GM18951 (cell line): ENCODE results near the gene POFUT2.
"Not testable (repeated sequence)": the region's sequence is repeated elsewhere in the genome, so short reads cannot be mapped to it uniquely, and the experiment has no call there.

Source experiments
- POLR2A ChIP-seq: IDR thresholded peaks from 4 replicates; pipeline ENCODE4 v1.6.1; 2011; ENCODE audit warnings: mild to moderate bottlenecking; ENCODE audit not compliant: insufficient read length, insufficient read depth; ENCODE audit errors: extremely low read depth
- in situ Hi-C: fragments of 300-500 bp; cut with MboI; formaldehyde crosslinking; loops from one replicate; pipeline ENCODE4 v1.12.0; 2022; ENCODE audit warnings: low sequenced_read_pairs, mixed read lengths, inconsistent platforms; ENCODE audit not compliant: unreplicated experiment

The POFUT2 gene

DNA sequence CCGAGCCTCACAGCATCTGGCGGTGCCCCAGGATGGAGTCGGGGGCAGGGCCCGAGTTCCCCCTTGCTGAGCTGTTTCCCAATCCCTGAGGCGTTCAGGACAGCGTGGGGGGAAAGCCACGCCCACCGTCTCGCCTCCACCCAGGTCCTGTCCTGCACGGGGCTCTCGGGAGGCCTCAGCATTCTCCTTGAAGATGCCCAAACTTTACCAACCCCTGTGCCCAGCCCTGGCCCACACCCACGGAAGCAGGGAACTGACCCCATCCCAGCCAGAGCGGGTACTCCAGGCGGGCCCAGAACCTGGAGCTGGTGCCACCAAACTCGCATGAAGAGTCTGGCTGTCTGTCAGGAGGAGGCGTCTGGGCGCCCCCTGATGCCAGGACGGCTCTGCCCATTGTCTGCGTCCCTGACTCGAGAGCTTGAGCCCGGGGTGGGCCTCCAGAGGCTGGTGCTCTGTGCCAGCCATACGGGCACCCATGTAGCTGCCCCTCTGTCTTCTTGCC, 35.3 kb upstream of the POFUT2 start:
- TF ChIP-seq POLR2A = no peak
- in situ Hi-C loops = no loop called here

- in situ Hi-C loops = no loop called here
- no peak for TF ChIP-seq POLR2A
Observed at GRCh38 chr21:45322231-45322959, 34.7 kb upstream of the POFUT2 start.

- in situ Hi-C loops = no loop called here
Observed at GRCh38 chr21:45320261-45321025, 32.7 kb upstream of the POFUT2 start.

GRCh38 chr21:45319461-45320211, 31.9 kb upstream of the POFUT2 start:
- TF ChIP-seq POLR2A = no peak
- in situ Hi-C loops = no loop called here

More at GRCh38 chr21:45320261-45321025, 32.7 kb upstream of the POFUT2 start:
- TF ChIP-seq POLR2A = no peak

DNA sequence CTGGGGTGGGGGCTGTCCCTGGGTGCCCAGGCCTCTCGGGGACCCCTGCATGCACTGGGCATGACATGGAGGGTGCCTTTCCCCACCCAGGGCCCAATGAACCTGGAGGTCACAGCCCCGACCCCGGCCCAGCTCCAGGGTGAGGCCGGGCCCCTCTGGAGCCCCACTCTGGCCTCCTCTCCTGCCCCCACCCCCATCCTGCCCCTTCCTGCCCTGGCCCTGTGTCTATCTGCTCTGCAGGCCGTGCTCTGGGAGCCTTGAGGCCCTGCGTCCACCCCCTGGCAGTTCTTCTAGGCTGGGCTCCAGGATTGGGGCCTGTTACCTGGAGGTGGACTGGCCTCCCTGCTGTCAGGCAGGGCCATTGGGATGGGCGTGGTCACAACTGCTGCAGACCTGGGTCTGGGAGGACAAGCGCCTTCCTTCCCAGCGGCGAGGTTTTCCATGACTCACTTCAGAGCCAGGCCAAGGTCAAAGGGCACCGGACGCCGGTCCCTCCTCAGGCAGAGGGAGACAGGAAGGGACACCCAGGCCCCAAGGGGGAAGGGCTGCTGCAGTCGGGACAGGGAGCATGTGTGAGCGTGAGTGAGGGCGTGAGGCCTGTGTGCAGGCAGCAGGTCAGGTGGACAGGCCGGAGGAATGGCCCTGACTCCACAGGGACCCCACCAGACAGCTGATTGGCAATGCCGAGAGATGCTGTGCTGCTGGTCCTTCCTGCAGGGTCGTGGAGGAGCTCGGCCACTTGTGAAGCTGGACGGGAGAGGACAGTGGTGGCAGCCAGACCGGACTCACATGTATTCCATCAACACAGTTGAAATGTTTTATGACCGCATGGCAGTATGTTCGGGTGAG, 31.1 kb upstream of the POFUT2 start:
- in situ Hi-C loops = no loop called here
- TF ChIP-seq POLR2A = no peak

- no peak for TF ChIP-seq POLR2A
- in situ Hi-C loops = no loop called here
Observed at GRCh38 chr21:45318146-45318555, 30.5 kb upstream of the POFUT2 start.

DNA sequence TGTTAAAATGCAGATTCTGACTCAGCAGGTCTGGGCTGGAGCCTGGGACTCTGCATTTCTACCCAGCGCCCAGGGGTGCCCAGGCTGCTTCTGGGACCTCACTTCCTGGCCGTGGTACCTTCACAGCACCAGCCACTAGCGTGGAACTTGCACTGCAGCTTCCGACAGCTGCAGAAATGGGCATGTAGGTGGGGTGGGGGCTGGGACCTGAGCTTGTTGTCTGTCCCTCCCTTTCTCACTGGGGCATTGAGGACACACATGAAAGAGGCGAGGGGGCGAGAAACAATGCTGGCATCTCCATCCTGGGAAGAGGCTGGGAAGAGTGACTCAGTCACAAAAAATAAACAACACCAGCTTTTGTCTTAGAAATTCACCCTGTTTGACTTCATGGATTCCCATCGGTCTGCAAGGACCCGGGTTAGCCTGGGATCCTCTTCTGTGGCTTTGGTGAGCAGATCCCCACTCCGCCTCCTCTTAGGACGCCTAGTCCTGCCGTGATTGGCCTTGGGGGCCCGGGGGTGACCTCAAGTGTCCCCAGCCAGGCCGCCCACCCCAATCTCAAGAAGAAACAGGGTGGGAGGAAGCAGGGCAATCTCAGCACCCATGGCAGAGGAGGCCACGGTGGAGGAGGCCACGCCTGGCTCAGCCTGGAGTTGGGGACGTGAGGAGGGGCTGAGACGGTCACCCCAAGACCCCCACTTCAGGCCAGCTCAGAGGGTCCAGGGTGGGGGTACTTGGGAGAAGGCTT, 29.9 kb upstream of the POFUT2 start:
- in situ Hi-C loops = no loop called here
- TF ChIP-seq POLR2A = no peak

GRCh38 chr21:45316871-45317397, 29.2 kb upstream of the POFUT2 start:
- no peak for TF ChIP-seq POLR2A
- in situ Hi-C loops = no loop called here

DNA sequence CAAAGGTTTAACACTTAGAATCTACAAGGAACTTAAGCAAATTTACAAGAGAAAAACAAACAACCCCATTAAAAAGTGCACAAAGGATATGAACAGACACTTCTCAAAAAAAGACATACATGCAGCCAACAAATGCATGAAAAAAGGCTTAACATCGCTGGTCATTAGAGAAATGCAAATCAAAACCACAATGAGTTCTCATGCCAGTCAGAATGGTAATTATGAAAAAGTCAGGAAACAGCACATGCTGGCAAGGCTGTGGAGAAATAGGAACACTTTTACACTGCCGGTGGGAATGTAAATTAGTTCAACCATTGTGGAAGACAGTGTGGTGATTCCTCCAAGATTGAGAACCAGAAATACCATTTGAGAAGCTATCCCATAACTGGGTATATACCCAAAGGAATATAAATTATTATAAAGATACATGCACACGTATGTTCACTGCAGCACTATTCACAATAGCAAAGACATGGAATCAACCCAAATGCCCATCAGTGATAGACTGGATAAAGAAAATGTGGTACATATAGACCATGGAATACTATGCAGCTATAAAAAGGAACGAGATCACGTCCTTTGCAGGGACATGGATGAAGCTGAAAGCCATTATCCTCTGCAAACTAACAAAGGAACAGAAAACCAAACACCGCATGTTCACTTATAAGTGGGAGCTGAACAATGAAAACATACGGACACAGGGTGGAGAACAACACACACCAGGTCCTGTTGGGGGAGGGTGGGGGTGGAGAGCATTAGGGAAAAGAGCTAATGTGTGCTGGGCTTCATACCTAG, 28.2 kb upstream of the POFUT2 start:
- in situ Hi-C loops = not testable (repeated sequence)

GRCh38 chr21:45313682-45314081, 26.0 kb upstream of the POFUT2 start:
- TF ChIP-seq POLR2A = no peak
- in situ Hi-C loops = no loop called here

- no peak for TF ChIP-seq POLR2A
- in situ Hi-C loops = no loop called here
Observed at GRCh38 chr21:45313015-45313414, 25.3 kb upstream of the POFUT2 start.

DNA sequence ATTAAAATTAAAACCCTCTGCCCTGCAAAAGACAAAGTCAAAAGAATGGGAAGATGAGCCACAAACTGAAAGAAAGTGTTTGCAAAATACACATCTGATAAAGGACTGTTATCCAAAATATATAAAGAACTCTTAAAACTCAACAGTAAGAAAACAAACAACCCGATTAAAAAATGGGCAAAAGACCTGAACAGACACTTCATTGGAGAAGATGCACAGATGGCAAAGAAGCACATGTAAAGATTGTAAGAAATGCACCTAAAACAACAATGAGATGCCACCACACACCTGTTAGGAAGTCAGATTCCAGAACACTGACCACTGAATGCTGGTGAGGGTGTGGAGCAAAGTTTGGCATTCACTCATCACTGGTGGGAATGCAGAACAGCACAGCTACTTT, 24.6 kb upstream of the POFUT2 start:
- TF ChIP-seq POLR2A = no peak

More for the DNA sequence above, 24.6 kb upstream of the POFUT2 start:
- in situ Hi-C loops = no loop called here
